ENCODE measurements around the gene TBC1D1.

The TBC1D1 gene

GRCh38 chr4:38155589-38156294 is 264.9 kb downstream of the TBC1D1 start:
- in situ Hi-C loops (cut with HindIII; ENCODE audit: low pct_unique_long_range_greater_than_20kb, low sequenced_read_pairs) = no loop called here
- no peak for TF ChIP-seq JUND (IDR thresholded peaks at IDR 0.05; ENCODE audit: low read depth)
- no peak for DNase-seq (ENCODE audit: low read depth in 1 of 2, low spot score in 1 of 2)

GRCh38 chr4:38157592-38157991 is 266.7 kb downstream of the TBC1D1 start:
- in situ Hi-C loops (cut with HindIII; ENCODE audit: low pct_unique_long_range_greater_than_20kb, low sequenced_read_pairs) = no loop called here
- no peak for TF ChIP-seq JUND (IDR thresholded peaks at IDR 0.05; ENCODE audit: low read depth)
- DNase-seq (ENCODE audit: low read depth in 1 of 2, low spot score in 1 of 2) = no peak

GRCh38 chr4:38160487-38161207 is 269.8 kb downstream of the TBC1D1 start:
- in situ Hi-C loops (cut with HindIII; ENCODE audit: low pct_unique_long_range_greater_than_20kb, low sequenced_read_pairs) = no loop called here
- peak in 1 of 2 experiments; percentile 53 for DNase-seq (ENCODE audit: low read depth in 1 of 2, low spot score in 1 of 2)
- no peak for TF ChIP-seq JUND (IDR thresholded peaks at IDR 0.05; ENCODE audit: low read depth)

GRCh38 chr4:38161208-38162113 is 270.6 kb downstream of the TBC1D1 start:
- in situ Hi-C loops (cut with HindIII; ENCODE audit: low pct_unique_long_range_greater_than_20kb, low sequenced_read_pairs) = no loop called here
- no peak for DNase-seq (ENCODE audit: low read depth in 1 of 2, low spot score in 1 of 2)
- no peak for TF ChIP-seq JUND (IDR thresholded peaks at IDR 0.05; ENCODE audit: low read depth)

- no peak for TF ChIP-seq JUND (IDR thresholded peaks at IDR 0.05; ENCODE audit: low read depth)
- in situ Hi-C loops (cut with HindIII; ENCODE audit: low pct_unique_long_range_greater_than_20kb, low sequenced_read_pairs) = no loop called here
- DNase-seq (ENCODE audit: low read depth in 1 of 2, low spot score in 1 of 2) = peak in 1 of 2 experiments; percentile 26
Observed at GRCh38 chr4:38162240-38162784, 271.4 kb downstream of the TBC1D1 start.

- DNase-seq (ENCODE audit: low read depth in 1 of 2, low spot score in 1 of 2) = no peak
- in situ Hi-C loops (cut with HindIII; ENCODE audit: low pct_unique_long_range_greater_than_20kb, low sequenced_read_pairs) = no loop called here
- no peak for TF ChIP-seq JUND (IDR thresholded peaks at IDR 0.05; ENCODE audit: low read depth)
Observed at GRCh38 chr4:38163216-38164006, 272.5 kb downstream of the TBC1D1 start.

- TF ChIP-seq JUND (IDR thresholded peaks at IDR 0.05; ENCODE audit: low read depth) = no peak
- in situ Hi-C loops (cut with HindIII; ENCODE audit: low pct_unique_long_range_greater_than_20kb, low sequenced_read_pairs) = no loop called here
- DNase-seq (ENCODE audit: low read depth in 1 of 2, low spot score in 1 of 2) = no peak
Observed at GRCh38 chr4:38164346-38164745, 273.5 kb downstream of the TBC1D1 start.

- no peak for DNase-seq (ENCODE audit: low read depth in 1 of 2, low spot score in 1 of 2)
- in situ Hi-C loops (cut with HindIII; ENCODE audit: low pct_unique_long_range_greater_than_20kb, low sequenced_read_pairs) = no loop called here
Observed at GRCh38 chr4:38166082-38166481, 275.2 kb downstream of the TBC1D1 start.

GRCh38 chr4:38166768-38167167 is 275.9 kb downstream of the TBC1D1 start:
- in situ Hi-C loops (cut with HindIII; ENCODE audit: low pct_unique_long_range_greater_than_20kb, low sequenced_read_pairs) = no loop called here
- no peak for TF ChIP-seq JUND (IDR thresholded peaks at IDR 0.05; ENCODE audit: low read depth)
- DNase-seq (ENCODE audit: low read depth in 1 of 2, low spot score in 1 of 2) = no peak

More at GRCh38 chr4:38166082-38166481, 275.2 kb downstream of the TBC1D1 start:
- no peak for TF ChIP-seq JUND (IDR thresholded peaks at IDR 0.05; ENCODE audit: low read depth)

GRCh38 chr4:38167973-38168372 is 277.1 kb downstream of the TBC1D1 start:
- DNase-seq (ENCODE audit: low read depth in 1 of 2, low spot score in 1 of 2) = no peak
- in situ Hi-C loops (cut with HindIII; ENCODE audit: low pct_unique_long_range_greater_than_20kb, low sequenced_read_pairs) = no loop called here
- no peak for TF ChIP-seq JUND (IDR thresholded peaks at IDR 0.05; ENCODE audit: low read depth)

- no peak for TF ChIP-seq JUND (IDR thresholded peaks at IDR 0.05; ENCODE audit: low read depth)
- no peak for DNase-seq (ENCODE audit: low read depth in 1 of 2, low spot score in 1 of 2)
- in situ Hi-C loops (cut with HindIII; ENCODE audit: low pct_unique_long_range_greater_than_20kb, low sequenced_read_pairs) = no loop called here
Observed at GRCh38 chr4:38169524-38169923, 278.6 kb downstream of the TBC1D1 start.

Measured in T47D (cell line).